Cardiac muscle cell (in vitro differentiated cells and primary cell): ENCODE results near the gene RB1. TPM values are rescaled to one million over a fixed set of nuclear protein-coding genes. Genes with fewer than 3 reads are reported as not detected.

ENCODE experiments used
- DNase-seq, 2 donors: peaks; one replicate each; pipeline versions ENCODE4 v3.0.0 to v3.0.0-alpha.2; 2010 to 2017; ENCODE audit warnings: low read depth in 1 of 2, low spot score in 1 of 2
- H3K27ac ChIP-seq: fragments of 200-600 bp; sonication (generic); 2 replicates; pipeline ENCODE4 v1.5.1; 2016
- H3K27me3 ChIP-seq: fragments of 200-600 bp; sonication (generic); 2 replicates; pipeline ENCODE4 v1.6.0; 2016; ENCODE audit warnings: control low read depth
- H3K36me3 ChIP-seq: fragments of 200-600 bp; sonication (generic); 2 replicates; pipeline ENCODE4 v1.5.1; 2016; ENCODE audit warnings: control low read depth
- H3K4me1 ChIP-seq: fragments of 200-600 bp; sonication (generic); 2 replicates; pipeline ENCODE4 v1.8.1; 2017; ENCODE audit warnings: low read depth, mild to moderate bottlenecking, mixed run types
- H3K4me3 ChIP-seq: fragments of 200-600 bp; sonication (generic); 2 replicates; pipeline ENCODE4 v1.5.1; 2016; ENCODE audit warnings: mild to moderate bottlenecking
- H3K9me3 ChIP-seq: fragments of 200-600 bp; sonication (generic); 2 replicates; pipeline ENCODE4 v1.5.1; 2017; ENCODE audit warnings: low read depth, mild to moderate bottlenecking, control low read depth
- polyA plus RNA-seq: library from polyadenylated mRNA; unstranded; fragments of >200 nt; fragmentation: Nextera tagmentation; extraction: Ambion mirVana; gene quantifications from 2 replicates; pipeline ENCODE4 v1.2.1, GENCODE V29; 2016
- total RNA-seq: library from RNA; depleted of rRNA; stranded (reverse); fragments of >200 nt; gene quantifications from 2 replicates; pipeline ENCODE4 v1.2.3, GENCODE V29; 2016
- TF ChIP-seq, protein P1 (sequence below): IDR thresholded peaks from 2 replicates; pipeline ENCODE4 v1.5.1; 2012; ENCODE audit warnings: low read depth, mild to moderate bottlenecking, low read length

Gene RB1
- total and polyA plus RNA-seq, 2 experiments from 2014 or later: 23.0 to 23.6 TPM

DNA sequence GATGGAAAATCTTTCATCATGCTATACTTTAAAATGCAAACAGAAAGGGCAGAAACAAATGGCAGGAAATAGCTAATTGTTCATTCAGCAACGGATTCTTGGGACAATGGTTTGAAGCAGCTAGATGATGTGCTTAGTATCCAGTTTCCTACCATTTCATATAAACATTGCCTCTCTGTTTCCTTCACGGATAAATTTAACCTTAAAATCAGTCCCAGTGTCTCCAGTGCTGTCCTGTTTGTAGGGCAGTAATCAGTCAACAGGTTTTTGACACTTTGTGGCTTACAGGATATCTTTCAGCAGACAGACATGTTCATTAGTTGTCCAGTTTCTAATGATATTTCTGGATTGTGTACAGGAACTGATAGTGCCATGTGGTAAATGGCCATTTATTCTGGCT lies 24.7 kb upstream of the RB1 start:
- Histone ChIP-seq H3K4me1 (no peaks in the 10 kb centered on the region), H3K9me3 (no peaks in the 10 kb centered on the region), H3K36me3 (no peaks in the 10 kb centered on the region), H3K27me3 (no peaks in the 10 kb centered on the region), H3K27ac (no peak overlapping the region), H3K4me3 (no peak overlapping the region)
- DNase-seq: no peak
- TF ChIP-seq, protein P1, sequence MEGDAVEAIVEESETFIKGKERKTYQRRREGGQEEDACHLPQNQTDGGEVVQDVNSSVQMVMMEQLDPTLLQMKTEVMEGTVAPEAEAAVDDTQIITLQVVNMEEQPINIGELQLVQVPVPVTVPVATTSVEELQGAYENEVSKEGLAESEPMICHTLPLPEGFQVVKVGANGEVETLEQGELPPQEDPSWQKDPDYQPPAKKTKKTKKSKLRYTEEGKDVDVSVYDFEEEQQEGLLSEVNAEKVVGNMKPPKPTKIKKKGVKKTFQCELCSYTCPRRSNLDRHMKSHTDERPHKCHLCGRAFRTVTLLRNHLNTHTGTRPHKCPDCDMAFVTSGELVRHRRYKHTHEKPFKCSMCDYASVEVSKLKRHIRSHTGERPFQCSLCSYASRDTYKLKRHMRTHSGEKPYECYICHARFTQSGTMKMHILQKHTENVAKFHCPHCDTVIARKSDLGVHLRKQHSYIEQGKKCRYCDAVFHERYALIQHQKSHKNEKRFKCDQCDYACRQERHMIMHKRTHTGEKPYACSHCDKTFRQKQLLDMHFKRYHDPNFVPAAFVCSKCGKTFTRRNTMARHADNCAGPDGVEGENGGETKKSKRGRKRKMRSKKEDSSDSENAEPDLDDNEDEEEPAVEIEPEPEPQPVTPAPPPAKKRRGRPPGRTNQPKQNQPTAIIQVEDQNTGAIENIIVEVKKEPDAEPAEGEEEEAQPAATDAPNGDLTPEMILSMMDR: no peak

DNA sequence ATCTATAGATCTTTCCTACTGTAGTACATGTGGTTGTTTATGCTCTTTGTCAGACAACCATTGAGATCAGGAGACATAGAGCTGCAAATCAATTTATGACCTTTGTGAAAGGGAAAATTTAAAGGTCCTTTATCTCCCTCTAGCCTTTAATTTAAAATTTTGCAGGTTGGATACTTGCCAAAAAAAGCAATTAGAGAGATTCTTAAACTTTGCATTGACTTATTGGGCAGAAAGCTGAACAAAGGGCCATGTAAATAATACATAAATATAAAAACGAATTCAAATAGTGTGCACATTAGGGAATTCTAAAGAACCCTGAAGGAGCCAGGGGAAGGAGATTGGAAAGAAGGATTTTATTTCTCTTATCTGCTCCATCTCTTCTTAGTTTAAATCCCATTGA lies 22.0 kb upstream of the RB1 start:
- DNase-seq: no peak
- Histone ChIP-seq H3K9me3 (no peaks in the 10 kb centered on the region), H3K4me3 (no peak overlapping the region), H3K4me1 (no peaks in the 10 kb centered on the region), H3K36me3 (no peaks in the 10 kb centered on the region), H3K27ac (no peak overlapping the region), H3K27me3 (no peaks in the 10 kb centered on the region)
- TF ChIP-seq, protein P1: no peak

DNA sequence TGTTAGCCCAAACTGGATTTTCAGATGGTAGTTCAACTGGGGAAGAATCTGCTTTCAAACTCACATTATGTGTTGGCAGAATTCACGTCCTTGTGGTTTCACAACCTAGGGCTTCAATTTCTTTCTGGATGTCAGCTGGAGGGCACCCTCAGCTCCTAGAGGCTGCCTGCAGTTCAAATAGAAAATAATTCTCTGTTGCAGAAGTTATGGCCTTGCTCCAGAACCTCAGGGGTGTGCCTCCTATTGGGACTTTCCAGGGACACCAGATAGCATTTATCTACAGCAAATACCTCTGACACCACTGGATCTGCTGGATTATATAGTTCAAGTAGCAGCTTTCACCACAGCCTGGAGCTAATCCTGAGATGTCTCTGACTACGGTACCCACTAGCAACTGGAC lies 11.8 kb upstream of the RB1 start:
- Histone ChIP-seq H3K9me3 (no peaks in the 10 kb centered on the region), H3K4me3 (no peak overlapping the region), H3K36me3 (no peaks in the 10 kb centered on the region), H3K27me3 (peaks cover 7% of the 10 kb centered on the region), H3K27ac (no peak overlapping the region), H3K4me1 (no peaks in the 10 kb centered on the region)
- DNase-seq: peak in 1 of 2 donors; percentile 20
- TF ChIP-seq, protein P1: no peak

DNA sequence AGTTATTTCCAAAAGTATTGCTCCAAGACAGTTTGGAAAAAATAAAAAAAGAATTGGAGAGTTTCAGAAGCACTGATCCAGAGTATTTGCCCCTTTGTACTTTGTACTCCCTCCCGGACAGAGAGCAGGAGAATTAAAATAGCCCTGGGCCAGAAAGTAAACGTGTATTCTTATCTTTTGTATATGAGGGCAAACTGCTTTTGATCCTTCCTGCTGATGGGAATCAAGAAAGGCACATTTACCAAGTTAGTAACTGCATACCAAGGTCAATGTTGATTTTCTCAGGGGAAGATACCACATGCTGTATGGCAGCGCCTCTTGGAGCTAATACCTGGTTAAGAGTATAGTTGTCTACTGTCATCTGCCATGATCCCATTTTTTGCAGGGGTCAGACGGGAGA lies 10.9 kb upstream of the RB1 start:
- no peak for DNase-seq
- no peaks in the 10 kb centered on the region for H3K36me3 ChIP-seq
- H3K9me3 ChIP-seq: no peaks in the 10 kb centered on the region
- H3K27me3 ChIP-seq: peaks cover 7% of the 10 kb centered on the region
- H3K4me1 ChIP-seq: no peaks in the 10 kb centered on the region
- TF ChIP-seq, protein P1: no peak
- H3K4me3 ChIP-seq: no peak overlapping the region
- H3K27ac ChIP-seq: no peak overlapping the region

DNA sequence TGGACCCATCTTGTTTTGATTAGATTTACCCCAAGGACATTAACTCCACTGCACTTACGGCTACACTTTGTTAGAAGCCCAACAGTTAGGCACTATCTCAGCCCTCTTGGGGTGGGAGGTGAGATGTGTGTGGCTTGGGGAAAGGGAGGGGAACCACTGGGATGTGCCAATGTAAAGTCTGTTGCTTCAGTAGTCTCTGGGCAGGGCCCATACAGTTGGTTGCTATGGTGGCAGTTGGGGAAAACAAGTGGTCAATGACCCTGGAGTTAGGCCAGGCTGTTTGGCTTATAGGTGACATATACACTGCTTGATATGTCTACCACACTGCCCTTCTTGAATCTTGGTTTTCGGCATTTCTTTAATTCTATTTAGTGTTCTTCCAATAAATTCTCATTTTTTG lies 8.9 kb upstream of the RB1 start:
- DNase-seq: no peak
- TF ChIP-seq, protein P1: no peak
- Histone ChIP-seq H3K4me1 (no peaks in the 10 kb centered on the region), H3K4me3 (no peak overlapping the region), H3K36me3 (no peaks in the 10 kb centered on the region), H3K27ac (no peak overlapping the region), H3K9me3 (no peaks in the 10 kb centered on the region), H3K27me3 (peaks cover 7% of the 10 kb centered on the region)

DNA sequence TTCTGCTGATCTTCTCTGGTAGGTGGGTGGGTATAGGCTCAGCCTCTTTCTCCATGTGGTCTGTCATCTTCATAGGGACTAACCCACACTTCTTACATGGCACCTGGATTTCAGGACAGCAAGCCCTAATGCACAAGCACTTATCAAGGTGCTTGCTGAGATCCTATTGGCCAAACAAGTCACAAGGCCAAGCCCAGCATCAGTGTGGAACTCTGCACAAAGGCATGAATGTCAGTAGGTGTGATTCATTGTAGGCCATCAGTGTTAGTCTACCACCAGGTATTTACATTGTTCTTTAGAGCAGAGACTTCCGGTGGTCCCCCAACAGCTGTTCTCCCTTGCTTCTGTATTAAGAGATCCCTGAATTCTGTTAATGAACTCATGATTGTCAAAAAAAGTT lies 8.3 kb upstream of the RB1 start:
- H3K27ac ChIP-seq: no peak overlapping the region
- no peaks in the 10 kb centered on the region for H3K4me1 ChIP-seq
- no peaks in the 10 kb centered on the region for H3K9me3 ChIP-seq
- H3K27me3 ChIP-seq: peaks cover 3% of the 10 kb centered on the region
- no peak for DNase-seq
- TF ChIP-seq, protein P1: no peak
- H3K4me3 ChIP-seq: no peak overlapping the region
- no peaks in the 10 kb centered on the region for H3K36me3 ChIP-seq
